Mesenchymal stem cell (in vitro differentiated cells and primary cell): ENCODE results near the gene NOXO1.
A peak's percentile ranks its signal among the peaks of the same experiment; 100 is the strongest.

Experiments
- DNase-seq: peaks from one replicate; pipeline ENCODE4 v3.0.0-alpha.2; 2013
- H2AFZ ChIP-seq: one replicate; pipeline ENCODE4 v1.6.1; 2013; ENCODE audit warnings: low read depth, mild to moderate bottlenecking, control low read depth, inconsistent platforms, low read length, moderate library complexity
- H2AK5ac ChIP-seq: 2 replicates; pipeline ENCODE4 v1.6.1; 2013; ENCODE audit warnings: low read length, moderate library complexity, mild to moderate bottlenecking, inconsistent platforms; ENCODE audit not compliant: severe bottlenecking
- H2BK120ac ChIP-seq: one replicate; pipeline ENCODE4 v1.6.1; 2013; ENCODE audit warnings: low read depth, mild to moderate bottlenecking, inconsistent platforms, low read length, moderate library complexity
- H2BK12ac ChIP-seq, 2 experiments: one replicate each; pipeline ENCODE4 v1.6.1; 2013; ENCODE audit warnings: inconsistent platforms in 2 of 2, low read length in 2 of 2, mild to moderate bottlenecking in 2 of 2, moderate library complexity in 2 of 2, control low read depth in 1 of 2
- H2BK15ac ChIP-seq: one replicate; pipeline ENCODE4 v1.6.1; 2013; ENCODE audit warnings: mild to moderate bottlenecking, low read depth, inconsistent platforms; ENCODE audit not compliant: poor library complexity, severe bottlenecking
- H2BK5ac ChIP-seq: 2 replicates; pipeline ENCODE4 v1.6.1; 2013; ENCODE audit warnings: low read depth, mild to moderate bottlenecking, low read length, control low read depth, inconsistent platforms; ENCODE audit not compliant: poor library complexity, severe bottlenecking
- H3K14ac ChIP-seq, 2 experiments: one replicate each; pipeline ENCODE4 v1.6.1; 2013; ENCODE audit warnings: inconsistent platforms in 2 of 2, low read length in 2 of 2, control low read depth in 1 of 2, mild to moderate bottlenecking in 1 of 2, moderate library complexity in 1 of 2
- H3K18ac ChIP-seq, 2 experiments: one replicate each; pipeline ENCODE4 v1.6.1; 2013; ENCODE audit warnings: inconsistent platforms in 2 of 2, low read length in 2 of 2, control low read depth in 1 of 2, low read depth in 1 of 2, mild to moderate bottlenecking in 1 of 2
- H3K23ac ChIP-seq, 2 experiments: one replicate each; pipeline ENCODE4 v1.6.1; 2013; ENCODE audit warnings: inconsistent platforms in 2 of 2, low read length in 2 of 2, mild to moderate bottlenecking in 2 of 2, moderate library complexity in 2 of 2, control low read depth in 1 of 2
- H3K27ac ChIP-seq: 2 replicates; pipeline ENCODE4 v1.5.1; 2013; ENCODE audit warnings: mild to moderate bottlenecking, moderate library complexity, low read length, control low read depth, inconsistent platforms; ENCODE audit not compliant: poor library complexity, severe bottlenecking
- H3K27me3 ChIP-seq, 2 experiments: 2 replicates each; pipeline versions ENCODE4 v1.6.1 to v1.7.0; 2013; ENCODE audit warnings: low read length in 2 of 2, mild to moderate bottlenecking in 2 of 2, moderate library complexity in 2 of 2, control low read depth in 1 of 2, inconsistent platforms in 1 of 2; ENCODE audit not compliant: control insufficient read depth in 1 of 2, insufficient read depth in 1 of 2
- H3K36me3 ChIP-seq, 2 experiments: 2 replicates each; pipeline versions ENCODE4 v1.6.1 to v1.7.0; 2013; ENCODE audit warnings: low read length in 2 of 2, control low read depth in 1 of 2, inconsistent platforms in 1 of 2, low read depth in 1 of 2, mild to moderate bottlenecking in 1 of 2; ENCODE audit not compliant: insufficient read depth in 2 of 2, control insufficient read depth in 1 of 2
- H3K4ac ChIP-seq, 2 experiments: one replicate each; pipeline ENCODE4 v1.6.1; 2013; ENCODE audit warnings: inconsistent platforms in 2 of 2, low read length in 2 of 2, mild to moderate bottlenecking in 2 of 2, moderate library complexity in 2 of 2, control low read depth in 1 of 2, low read depth in 1 of 2
- H3K4me1 ChIP-seq: 2 replicates; pipeline ENCODE4 v1.6.1; 2013; ENCODE audit warnings: low read depth, low read length, control low read depth; ENCODE audit not compliant: control insufficient read depth, insufficient read depth
- H3K4me2 ChIP-seq: 2 replicates; pipeline ENCODE4 v1.6.1; 2013; ENCODE audit warnings: low read length, mild to moderate bottlenecking, inconsistent platforms; ENCODE audit not compliant: poor library complexity, severe bottlenecking
- H3K4me3 ChIP-seq, 2 experiments: 2 replicates each; pipeline versions ENCODE4 v1.5.1 to v1.7.0; 2013; ENCODE audit warnings: low read length in 2 of 2, mild to moderate bottlenecking in 2 of 2, control low read depth in 1 of 2, low read depth in 1 of 2; ENCODE audit not compliant: insufficient read depth in 1 of 2
- H3K79me1 ChIP-seq: replicated peaks from 2 replicates; pipeline ENCODE4 v1.6.1; 2013; ENCODE audit warnings: mild to moderate bottlenecking, control low read depth, low read length, inconsistent platforms; ENCODE audit not compliant: poor library complexity, severe bottlenecking
- H3K9ac ChIP-seq: 2 replicates; pipeline ENCODE4 v1.7.0; 2013; ENCODE audit warnings: mild to moderate bottlenecking, low read length, moderate library complexity
- H3K9me3 ChIP-seq: 2 replicates; pipeline ENCODE4 v1.7.0; 2013; ENCODE audit warnings: mild to moderate bottlenecking, low read length; ENCODE audit not compliant: control insufficient read depth
- H4K8ac ChIP-seq: one replicate; pipeline ENCODE4 v1.6.1; 2013; ENCODE audit warnings: inconsistent platforms, mild to moderate bottlenecking, low read length, moderate library complexity
- H4K91ac ChIP-seq: one replicate; pipeline ENCODE4 v1.6.1; 2013; ENCODE audit warnings: mild to moderate bottlenecking, low read length, inconsistent platforms
- WGBS: methylation state at CpG from one replicate; pipeline ENCODE4 v1.1.7; 2013; ENCODE audit warnings: mixed read lengths; 5-methylcytosine and 5-hydroxymethylcytosine counted together

Gene NOXO1

GRCh38 chr16:1990351-1991134 is 9.3 kb upstream of the NOXO1 start:
- Histone ChIP-seq H3K14ac (no peak overlapping the region), H3K23ac (peak overlapping the region in 1 of 2 experiments; percentile 56), H3K4me1 (peaks cover 41% of the 10 kb centered on the region), H2BK5ac (no peak overlapping the region), H3K4me2 (peak overlapping the region; percentile 63), H3K27me3 (peaks cover 27 to 34% of the 10 kb centered on the region in 2 experiments), H2BK120ac (no peak overlapping the region), H3K36me3 (peaks cover 22 to 29% of the 10 kb centered on the region in 2 experiments), H3K4me3 (peak overlapping the region in 1 of 2 experiments; percentile 15), H3K27ac (no peak overlapping the region), H2BK12ac (peak overlapping the region in 1 of 2 experiments; percentile 45), H3K18ac (no peak overlapping the region), H3K9me3 (no peaks in the 10 kb centered on the region), H2BK15ac (no peak overlapping the region), H2AK5ac (no peak overlapping the region), H3K4ac (no peak overlapping the region), H4K91ac (peak overlapping the region; percentile 22), H3K9ac (no peak overlapping the region), H3K79me1 (peaks cover 14% of the 10 kb centered on the region), H4K8ac (no peak overlapping the region), H2AFZ (no peak overlapping the region)
- no peak for DNase-seq
- 6% methylated on average over 26 of the region's 50 CpGs for WGBS

- H3K9me3 ChIP-seq: no peaks in the 10 kb centered on the region
- no peak for DNase-seq
- H2BK12ac ChIP-seq: no peak overlapping the region
- H4K8ac ChIP-seq: no peak overlapping the region
- no peak overlapping the region for H3K18ac ChIP-seq
- H2AFZ ChIP-seq: no peak overlapping the region
- no CpG with 5 or more reads among the region's 25 CpGs for WGBS
- no peak overlapping the region for H3K23ac ChIP-seq
- peak overlapping the region; percentile 63 for H3K4me2 ChIP-seq
- no peak overlapping the region for H3K4ac ChIP-seq
- H3K27ac ChIP-seq: no peak overlapping the region
- no peak overlapping the region for H2BK15ac ChIP-seq
- no peak overlapping the region for H3K9ac ChIP-seq
- H3K4me3 ChIP-seq: peak overlapping the region in 1 of 2 experiments; percentile 31
- H3K27me3 ChIP-seq: peaks cover 27 to 34% of the 10 kb centered on the region in 2 experiments
- peaks cover 20% of the 10 kb centered on the region for H3K79me1 ChIP-seq
- H4K91ac ChIP-seq: no peak overlapping the region
- no peak overlapping the region for H2AK5ac ChIP-seq
- peaks cover 18 to 32% of the 10 kb centered on the region in 2 experiments for H3K36me3 ChIP-seq
- H3K4me1 ChIP-seq: peaks cover 47% of the 10 kb centered on the region
- H2BK120ac ChIP-seq: no peak overlapping the region
- no peak overlapping the region for H3K14ac ChIP-seq
- no peak overlapping the region for H2BK5ac ChIP-seq
Measured at GRCh38 chr16:1990101-1990350, 8.8 kb upstream of the NOXO1 start.

- H2AK5ac ChIP-seq: no peak within 1 kb of the TSS
- H2BK5ac ChIP-seq: no peak within 1 kb of the TSS
- no peak within 1 kb of the TSS for H3K27ac ChIP-seq
- WGBS: 23% methylated on average over 33 of the region's 67 CpGs
- DNase-seq: no peak
- no peak within 1 kb of the TSS for H2BK120ac ChIP-seq
- H3K4me3 ChIP-seq: peak within 1 kb of the TSS in 1 of 2 experiments; percentile 31
- H2AFZ ChIP-seq: no peak within 1 kb of the TSS
- no peak within 1 kb of the TSS for H3K14ac ChIP-seq
- peak within 1 kb of the TSS in 1 of 2 experiments; percentile 56 for H3K23ac ChIP-seq
- H2BK15ac ChIP-seq: no peak within 1 kb of the TSS
- peak within 1 kb of the TSS; percentile 22 for H4K91ac ChIP-seq
- peak within 1 kb of the TSS in 1 of 2 experiments; percentile 45 for H2BK12ac ChIP-seq
- peak within 1 kb of the TSS; percentile 63 for H3K4me2 ChIP-seq
- H3K79me1 ChIP-seq: peaks cover 20% of the 10 kb centered on the region
- no peak within 1 kb of the TSS for H3K9ac ChIP-seq
- no peak within 1 kb of the TSS for H3K18ac ChIP-seq
- H3K27me3 ChIP-seq: peaks cover 27 to 34% of the 10 kb centered on the region in 2 experiments
- no peak within 1 kb of the TSS for H4K8ac ChIP-seq
- H3K4ac ChIP-seq: no peak within 1 kb of the TSS
- H3K9me3 ChIP-seq: no peaks in the 10 kb centered on the region
- peaks cover 49% of the 10 kb centered on the region for H3K4me1 ChIP-seq
- H3K36me3 ChIP-seq: peaks cover 18 to 32% of the 10 kb centered on the region in 2 experiments
Measured at GRCh38 chr16:1989209-1990100, 8.2 kb upstream of the NOXO1 start, which contains the start of gene SYNGR3. Gene SYNGR3, plus strand, starts transcription at chr16:1989970. Its CDS starts 133 bp downstream, at chr16:1990103.

- DNase-seq: no peak
- H2BK15ac ChIP-seq: no peak overlapping the region
- no peak overlapping the region for H3K23ac ChIP-seq
- no peak overlapping the region for H3K18ac ChIP-seq
- no peak overlapping the region for H4K8ac ChIP-seq
- H3K27ac ChIP-seq: no peak overlapping the region
- no peak overlapping the region for H3K9ac ChIP-seq
- H3K79me1 ChIP-seq: peaks cover 20% of the 10 kb centered on the region
- H3K4me2 ChIP-seq: no peak overlapping the region
- no peak overlapping the region for H2BK12ac ChIP-seq
- no peak overlapping the region for H2BK120ac ChIP-seq
- H2AFZ ChIP-seq: no peak overlapping the region
- H2AK5ac ChIP-seq: no peak overlapping the region
- no peaks in the 10 kb centered on the region for H3K9me3 ChIP-seq
- 98% methylated on average over 10 of the region's 10 CpGs for WGBS
- H3K27me3 ChIP-seq: peaks cover 36 to 39% of the 10 kb centered on the region in 2 experiments
- H3K4me3 ChIP-seq: no peak overlapping the region
- peaks cover 40% of the 10 kb centered on the region for H3K4me1 ChIP-seq
- no peak overlapping the region for H4K91ac ChIP-seq
- H3K14ac ChIP-seq: no peak overlapping the region
- H2BK5ac ChIP-seq: no peak overlapping the region
- H3K36me3 ChIP-seq: peaks cover 18 to 32% of the 10 kb centered on the region in 2 experiments
- no peak overlapping the region for H3K4ac ChIP-seq
Measured at GRCh38 chr16:1987198-1987597, 5.9 kb upstream of the NOXO1 start.
